Activated CD8-positive, alpha-beta T cell treated with anti-CD3 and anti-CD28 coated beads, Interleukin-2, amount 10 ng/mL, durations not matched to agents 7 days and 5 days (primary cell): ENCODE measurements around the gene SLC9A9. TPM values are rescaled to one million over a fixed set of nuclear protein-coding genes. Genes with fewer than 3 reads are reported as not detected.

Experiments
- ATAC-seq: fragments of 150-1000 bp; cut with Tn5 transposase; one replicate; pipeline ENCODE4 v1.10.0; 2021; ENCODE audit warnings: moderate library complexity
- CTCF ChIA-PET: fragments of 350-600 bp; sonication (Branson Sonifier 250); formaldehyde crosslinking; loops from one replicate; lab custom pipeline; 2021; ENCODE audit warnings: antibody characterized with exemption; lab: Charles Lee
- POLR2A ChIA-PET: fragments of 350-600 bp; sonication (Branson Sonifier 250); formaldehyde crosslinking; loops from one replicate; lab custom pipeline; 2021; ENCODE audit warnings: antibody characterized with exemption; lab: Charles Lee
- DNase-seq: peaks from one replicate; pipeline ENCODE4 v3.0.0-alpha.2; 2020
- H3K27ac Mint-ChIP-seq: one replicate; pipeline ENCODE4 v1.8.0; 2021; ENCODE audit warnings: mild to moderate bottlenecking, mixed read lengths
- H3K27me3 Mint-ChIP-seq: one replicate; pipeline ENCODE4 v1.8.0; 2021; ENCODE audit warnings: low read depth, mixed read lengths
- H3K36me3 Mint-ChIP-seq: one replicate; pipeline ENCODE4 v1.8.0; 2021; ENCODE audit warnings: low read depth, mixed read lengths
- H3K4me1 Mint-ChIP-seq: one replicate; pipeline ENCODE4 v1.8.0; 2021; ENCODE audit warnings: low read depth, mixed read lengths
- H3K4me3 Mint-ChIP-seq: one replicate; pipeline ENCODE4 v1.8.0; 2021; ENCODE audit warnings: mild to moderate bottlenecking, mixed read lengths
- H3K9me3 Mint-ChIP-seq: one replicate; pipeline ENCODE4 v1.8.0; 2022; ENCODE audit warnings: mixed read lengths; ENCODE audit not compliant: insufficient read depth
- total RNA-seq, 2 experiments: library from RNA; stranded (reverse); gene quantifications; one replicate each; pipeline ENCODE4 v1.2.3, GENCODE V29; 2021

Gene SLC9A9
- total RNA-seq, 2 experiments from 2014 or later, result 6.6 to 7.4 TPM

DNA sequence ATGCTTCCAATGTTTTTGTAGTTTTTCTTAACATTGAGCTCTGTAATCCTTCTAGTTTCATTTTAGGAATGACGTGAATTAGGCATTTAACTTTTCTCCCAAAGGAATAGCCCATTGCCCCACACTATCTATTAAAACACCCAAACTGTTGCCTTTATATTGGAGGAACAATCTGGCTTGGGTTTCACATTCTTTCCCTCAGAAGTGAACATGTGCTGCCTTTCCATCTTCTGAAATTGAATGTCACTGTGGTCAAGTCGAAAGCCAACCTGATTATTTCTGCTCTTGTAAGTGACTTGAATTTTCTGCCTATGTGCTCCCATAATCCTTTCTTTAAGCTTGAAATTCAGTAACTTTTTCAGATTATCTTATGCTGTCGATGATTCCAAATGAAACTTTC, 214.5 kb downstream of the SLC9A9 start:
- POLR2A ChIA-PET, result no interaction called here
- ATAC-seq, result no peak
- Mint-ChIP-seq H3K4me1 (no peaks in the 10 kb centered on the region), H3K27ac (no peak overlapping the region), H3K27me3 (no peaks in the 10 kb centered on the region), H3K36me3 (peaks cover 3% of the 10 kb centered on the region), H3K4me3 (no peak overlapping the region), H3K9me3 (peaks cover 17% of the 10 kb centered on the region)
- CTCF ChIA-PET, result no interaction called here
- no peak for DNase-seq

DNA sequence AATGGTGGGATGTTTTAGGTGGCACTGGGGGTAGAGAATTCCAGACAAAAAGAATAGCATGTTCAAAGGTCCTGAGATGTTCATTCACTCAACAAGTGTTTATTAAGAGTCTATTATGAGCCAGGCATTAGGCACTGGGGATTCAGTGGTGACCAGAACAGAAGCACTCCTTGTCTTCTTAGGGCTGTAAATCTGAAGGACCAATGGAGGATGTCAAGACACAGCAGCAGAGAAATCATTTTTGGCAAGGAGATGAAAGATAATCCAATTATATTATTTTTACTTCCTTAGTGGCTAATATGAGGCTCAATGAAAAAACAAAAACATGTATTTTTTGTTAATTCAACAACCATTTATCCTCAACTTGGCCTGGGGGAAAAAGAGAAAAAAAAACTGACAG, 218.5 kb downstream of the SLC9A9 start:
- Mint-ChIP-seq H3K27me3 (no peaks in the 10 kb centered on the region), H3K9me3 (no peaks in the 10 kb centered on the region), H3K27ac (no peak overlapping the region), H3K4me3 (no peak overlapping the region), H3K4me1 (no peaks in the 10 kb centered on the region), H3K36me3 (no peaks in the 10 kb centered on the region)
- ChIA-PET CTCF (no interaction called here), POLR2A (no interaction called here)
- DNase-seq (no peak), ATAC-seq (no peak)

DNA sequence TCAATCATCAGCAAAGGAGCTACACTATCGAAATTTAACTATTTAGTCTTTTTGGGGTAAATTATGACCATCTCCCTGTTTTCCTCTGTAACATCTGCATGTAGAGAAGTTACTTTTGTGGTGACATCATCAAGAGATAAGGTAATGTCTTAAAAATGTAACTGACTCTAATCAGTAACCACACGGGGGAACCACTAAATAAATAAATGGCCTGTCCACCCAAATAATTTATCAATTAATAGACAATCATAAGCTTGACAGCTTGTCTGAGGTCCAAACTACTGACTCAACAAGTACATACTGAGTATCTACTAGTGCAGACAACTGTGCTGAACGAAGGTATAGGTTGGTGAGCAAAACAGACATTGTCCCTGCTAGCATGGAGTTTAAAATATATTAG, 219.3 kb downstream of the SLC9A9 start:
- Mint-ChIP-seq H3K4me3 (no peak overlapping the region), H3K27ac (no peak overlapping the region), H3K27me3 (no peaks in the 10 kb centered on the region), H3K9me3 (no peaks in the 10 kb centered on the region), H3K4me1 (no peaks in the 10 kb centered on the region), H3K36me3 (no peaks in the 10 kb centered on the region)
- POLR2A ChIA-PET, result no interaction called here
- DNase-seq (no peak), ATAC-seq (no peak)
- CTCF ChIA-PET, result no interaction called here

DNA sequence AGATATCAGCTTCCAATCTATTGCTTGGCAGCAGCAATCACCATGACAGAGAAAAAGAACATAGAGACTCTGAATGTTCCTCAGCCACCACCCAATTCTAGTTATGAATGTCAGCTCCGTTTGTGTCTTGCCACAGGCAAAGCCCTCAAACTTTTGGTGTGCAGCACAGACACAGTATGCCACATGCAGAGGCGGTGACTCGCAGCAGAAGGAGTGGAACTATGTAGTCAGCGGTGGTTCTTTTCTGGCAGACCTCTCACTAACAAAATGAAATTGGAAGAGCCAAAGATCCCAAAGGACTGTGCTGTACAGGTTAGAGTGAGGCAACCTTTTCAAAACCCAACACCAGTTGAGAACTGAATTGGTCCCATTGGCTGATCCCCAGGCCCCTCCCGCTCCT, 220.9 kb downstream of the SLC9A9 start:
- Mint-ChIP-seq H3K36me3 (no peaks in the 10 kb centered on the region), H3K27ac (no peak overlapping the region), H3K4me1 (no peaks in the 10 kb centered on the region), H3K9me3 (no peaks in the 10 kb centered on the region), H3K4me3 (no peak overlapping the region), H3K27me3 (no peaks in the 10 kb centered on the region)
- ChIA-PET POLR2A (no interaction called here), CTCF (no interaction called here)
- no peak for DNase-seq
- no peak for ATAC-seq

DNA sequence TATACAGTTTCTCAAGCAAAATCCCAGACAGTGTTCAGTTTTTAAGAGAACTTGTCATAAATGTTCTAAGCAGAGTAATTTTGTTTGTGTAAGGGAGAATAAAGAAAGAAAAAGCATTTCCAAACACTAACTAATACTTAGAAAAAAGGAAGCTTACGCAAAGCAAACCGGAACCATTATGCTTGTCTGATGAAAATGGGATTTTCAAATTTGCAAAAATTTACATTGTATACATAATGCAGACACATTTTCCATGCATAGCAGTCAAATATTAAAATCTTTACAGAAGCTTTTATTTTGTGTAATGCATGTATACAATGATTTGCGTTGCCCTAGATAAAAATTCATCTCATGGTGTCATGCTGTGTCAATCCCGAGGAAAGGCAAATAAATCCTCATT, 229.0 kb downstream of the SLC9A9 start:
- Mint-ChIP-seq H3K9me3 (no peaks in the 10 kb centered on the region), H3K4me1 (no peaks in the 10 kb centered on the region), H3K27me3 (no peaks in the 10 kb centered on the region), H3K27ac (no peak overlapping the region), H3K36me3 (no peaks in the 10 kb centered on the region), H3K4me3 (no peak overlapping the region)
- ChIA-PET POLR2A (no interaction called here), CTCF (interaction anchor here (1.1 kb wide), 1 partner anchor 18 kb away, joined by 3 read pairs; no protein-coding TSS in a partner anchor)
- DNase-seq, result no peak
- ATAC-seq, result no peak

DNA sequence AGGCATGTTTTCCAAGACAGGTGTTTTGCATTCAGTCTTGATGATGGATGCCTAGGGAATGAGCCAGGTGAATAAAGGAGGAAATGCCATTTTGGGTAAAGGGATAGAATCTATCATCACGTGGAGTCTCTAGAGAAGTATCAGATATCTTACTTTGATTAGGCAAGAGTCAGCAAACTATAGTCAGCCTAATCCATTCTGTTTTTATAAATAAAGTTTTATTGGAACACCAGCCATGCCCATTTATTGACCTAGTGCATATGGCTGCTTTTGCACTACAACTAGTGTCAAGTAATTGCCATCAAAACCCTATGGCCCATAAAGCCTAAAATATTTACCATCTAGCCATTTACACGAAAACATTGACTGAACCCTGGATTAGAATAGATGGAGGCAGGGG, 231.2 kb downstream of the SLC9A9 start:
- no peak for DNase-seq
- POLR2A ChIA-PET, result no interaction called here
- Mint-ChIP-seq H3K4me3 (no peak overlapping the region), H3K36me3 (no peaks in the 10 kb centered on the region), H3K27ac (no peak overlapping the region), H3K9me3 (no peaks in the 10 kb centered on the region), H3K27me3 (no peaks in the 10 kb centered on the region), H3K4me1 (no peaks in the 10 kb centered on the region)
- ATAC-seq, result no peak
- CTCF ChIA-PET, result no interaction called here

DNA sequence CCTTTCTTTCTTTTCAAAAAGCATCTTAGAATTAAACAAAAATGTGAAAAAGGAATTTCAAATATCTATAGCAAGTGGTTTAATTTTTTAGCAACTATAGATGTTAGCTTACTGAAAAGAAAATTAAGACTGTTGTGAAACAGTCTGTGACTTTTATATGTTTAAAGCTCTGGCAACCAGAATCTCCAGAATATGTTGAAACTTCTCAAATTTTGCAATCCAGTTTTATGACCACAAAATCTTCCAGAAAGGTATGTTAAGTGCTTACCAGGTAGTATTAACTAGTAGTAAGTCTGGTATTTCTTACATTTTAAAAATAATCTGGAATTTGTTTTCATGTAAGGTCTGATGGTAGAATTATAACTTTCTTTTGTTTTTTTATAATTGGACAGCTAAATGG, 235.0 kb downstream of the SLC9A9 start:
- no peak for ATAC-seq
- no peak overlapping the region for H3K27ac Mint-ChIP-seq
- H3K27me3 Mint-ChIP-seq, result peaks cover 3% of the 10 kb centered on the region
- ChIA-PET CTCF (no interaction called here), POLR2A (no interaction called here)
- no peaks in the 10 kb centered on the region for H3K36me3 Mint-ChIP-seq
- DNase-seq, result no peak
- no peak overlapping the region for H3K4me3 Mint-ChIP-seq
- no peaks in the 10 kb centered on the region for H3K9me3 Mint-ChIP-seq
- H3K4me1 Mint-ChIP-seq, result no peaks in the 10 kb centered on the region

DNA sequence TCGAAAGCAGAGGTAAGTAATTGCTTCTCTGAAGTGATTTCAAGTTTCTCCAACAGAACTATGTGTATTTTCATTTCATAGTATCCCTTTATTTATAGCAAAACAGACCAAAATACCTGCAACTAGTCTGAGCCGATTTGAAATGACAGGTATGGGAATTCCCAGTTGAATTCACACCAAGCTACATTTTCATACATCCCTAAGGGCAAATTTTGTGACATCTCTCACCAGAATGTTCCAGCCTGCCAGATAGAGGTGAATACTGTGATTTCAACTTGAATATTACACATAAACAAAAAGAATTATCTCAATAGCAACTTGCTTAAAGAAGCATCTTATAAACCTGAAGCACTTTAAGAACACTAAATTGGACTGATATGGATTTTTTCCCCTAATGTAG, 235.7 kb downstream of the SLC9A9 start:
- H3K27me3 Mint-ChIP-seq, result peaks cover 3% of the 10 kb centered on the region
- DNase-seq, result no peak
- POLR2A ChIA-PET, result no interaction called here
- H3K9me3 Mint-ChIP-seq, result no peaks in the 10 kb centered on the region
- no peak for ATAC-seq
- no peaks in the 10 kb centered on the region for H3K4me1 Mint-ChIP-seq
- CTCF ChIA-PET, result no interaction called here
- H3K4me3 Mint-ChIP-seq, result no peak overlapping the region
- no peaks in the 10 kb centered on the region for H3K36me3 Mint-ChIP-seq
- H3K27ac Mint-ChIP-seq, result no peak overlapping the region

DNA sequence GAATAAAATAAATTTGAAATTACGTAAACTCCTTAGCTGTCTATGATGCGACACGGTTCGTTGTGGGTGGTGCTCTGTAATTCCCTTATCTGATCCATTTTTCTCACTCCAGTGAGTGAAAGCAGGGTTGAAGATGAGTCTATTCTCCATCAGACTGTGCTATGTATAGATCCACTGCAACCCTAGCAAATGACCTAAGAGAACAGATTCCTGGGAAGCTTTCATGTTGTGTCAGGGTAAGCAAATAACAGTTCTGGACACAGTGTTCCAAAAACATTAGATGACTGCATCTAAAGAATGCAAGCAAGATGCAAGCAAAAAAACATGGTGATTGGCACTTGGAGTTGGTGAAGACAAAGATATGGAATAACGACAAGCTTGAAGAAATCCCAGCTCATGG, 239.3 kb downstream of the SLC9A9 start:
- Mint-ChIP-seq H3K27me3 (peaks cover 3% of the 10 kb centered on the region), H3K4me1 (no peaks in the 10 kb centered on the region), H3K4me3 (no peak overlapping the region), H3K27ac (no peak overlapping the region), H3K9me3 (no peaks in the 10 kb centered on the region), H3K36me3 (no peaks in the 10 kb centered on the region)
- ChIA-PET CTCF (interaction anchor here (1.0 kb wide), 1 partner anchor 488 kb away, joined by 3 read pairs; no protein-coding TSS in a partner anchor), POLR2A (interaction anchor here (0.6 kb wide), 1 partner anchor 1062 kb away, joined by 3 read pairs; no protein-coding TSS in a partner anchor)
- no peak for ATAC-seq
- DNase-seq, result no peak

DNA sequence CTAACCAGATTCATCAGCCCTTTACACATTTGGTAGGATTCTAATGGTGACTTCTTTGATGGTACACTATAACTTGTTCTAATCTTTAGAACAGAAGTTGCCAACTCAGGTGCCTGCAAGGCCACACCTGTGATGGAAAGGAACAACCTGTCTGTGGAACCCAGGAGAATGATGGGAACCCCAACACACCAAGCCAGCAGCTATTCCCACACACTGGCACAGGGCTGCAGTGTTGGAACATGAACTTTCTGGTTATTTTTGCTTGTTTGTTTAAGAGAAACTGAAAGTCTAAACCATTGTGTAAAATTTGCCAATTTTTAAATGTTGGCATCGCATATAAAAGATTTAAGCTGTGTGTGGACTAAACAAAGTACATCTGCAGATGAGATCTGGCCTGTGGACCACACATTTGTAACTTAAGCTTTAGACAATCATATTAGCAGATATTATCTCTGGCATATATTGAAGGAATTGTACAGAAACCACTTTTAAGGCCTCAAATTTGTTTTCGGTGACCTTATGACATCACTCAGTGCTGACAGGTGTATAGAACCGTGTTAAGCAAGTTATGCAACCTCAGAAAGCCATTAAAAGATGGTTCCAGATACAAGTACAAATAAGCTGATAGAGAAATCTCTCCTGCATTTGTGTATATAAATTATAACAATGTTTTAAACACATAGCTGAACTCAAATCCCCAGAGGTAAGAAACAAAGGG, 242.9 kb downstream of the SLC9A9 start:
- Mint-ChIP-seq H3K27ac (no peak overlapping the region), H3K4me1 (no peaks in the 10 kb centered on the region), H3K4me3 (no peak overlapping the region), H3K27me3 (peaks cover 3% of the 10 kb centered on the region), H3K9me3 (no peaks in the 10 kb centered on the region), H3K36me3 (no peaks in the 10 kb centered on the region)
- ATAC-seq (no peak), DNase-seq (no peak)
- ChIA-PET POLR2A (no interaction called here), CTCF (no interaction called here)

DNA sequence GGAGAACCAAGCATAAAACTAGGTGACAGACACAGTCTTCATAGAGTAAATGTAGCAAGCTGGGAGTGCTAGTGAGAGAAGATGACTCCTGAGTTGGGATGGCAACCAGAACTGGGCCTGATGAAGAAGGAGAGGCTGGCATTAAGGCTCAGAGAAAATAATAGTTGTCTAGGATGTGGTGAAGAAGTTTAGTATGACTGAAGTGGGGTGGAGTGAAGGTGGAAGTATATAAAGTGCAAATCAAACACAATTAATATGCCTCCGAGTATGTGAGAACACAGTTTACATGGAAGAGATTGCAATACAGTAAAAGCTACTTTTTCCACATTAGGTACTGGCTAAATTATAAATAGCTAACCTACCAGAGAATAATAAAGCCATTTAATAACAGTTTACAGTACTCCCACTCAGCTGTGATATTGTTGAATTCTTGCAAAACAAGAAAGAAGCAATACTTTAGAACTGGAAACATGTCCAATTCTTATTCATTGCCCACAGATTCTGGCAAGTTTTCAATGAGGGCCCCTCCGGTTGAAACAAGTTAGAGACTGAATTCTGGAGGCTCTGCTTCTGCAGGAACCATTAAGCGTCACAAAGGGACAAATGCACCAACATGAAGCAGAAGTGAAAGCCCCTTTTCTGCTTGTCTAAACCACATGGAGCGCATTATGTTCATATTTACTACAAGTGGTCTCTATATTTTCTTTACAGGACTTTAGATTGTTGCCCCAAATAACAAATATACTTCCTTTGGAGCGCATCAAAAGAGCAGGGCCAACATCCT, 243.7 kb downstream of the SLC9A9 start:
- Mint-ChIP-seq H3K4me3 (no peak overlapping the region), H3K4me1 (no peaks in the 10 kb centered on the region), H3K27me3 (peaks cover 3% of the 10 kb centered on the region), H3K9me3 (no peaks in the 10 kb centered on the region), H3K27ac (no peak overlapping the region), H3K36me3 (no peaks in the 10 kb centered on the region)
- DNase-seq, result no peak
- ATAC-seq, result no peak
- ChIA-PET CTCF (no interaction called here), POLR2A (no interaction called here)

DNA sequence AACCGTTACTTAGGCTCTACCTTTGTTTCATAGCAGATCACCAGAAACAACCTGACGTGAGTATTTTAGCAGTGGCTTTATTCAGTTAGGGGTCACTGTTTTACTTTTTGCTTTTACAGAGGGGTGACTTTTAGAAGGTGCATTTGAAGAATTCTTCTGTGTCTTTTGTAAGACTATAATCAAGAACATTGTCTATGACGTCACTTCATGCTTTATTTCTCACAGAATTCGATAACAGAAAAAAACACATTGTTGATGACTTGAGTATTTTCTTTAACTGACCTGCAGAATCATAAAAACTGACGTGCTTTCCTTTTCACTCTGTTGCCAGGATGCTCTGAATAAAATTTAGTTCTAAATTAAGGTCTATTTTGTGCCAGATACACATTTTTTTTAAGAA, 244.5 kb downstream of the SLC9A9 start:
- POLR2A ChIA-PET, result no interaction called here
- DNase-seq (no peak), ATAC-seq (no peak)
- Mint-ChIP-seq H3K4me3 (no peak overlapping the region), H3K36me3 (no peaks in the 10 kb centered on the region), H3K4me1 (no peaks in the 10 kb centered on the region), H3K9me3 (no peaks in the 10 kb centered on the region), H3K27ac (no peak overlapping the region), H3K27me3 (no peaks in the 10 kb centered on the region)
- CTCF ChIA-PET, result no interaction called here
